SK-MEL-5 (cell line): ENCODE results near the gene HHAT. TPM values are rescaled to one million over a fixed set of nuclear protein-coding genes. Genes with fewer than 3 reads are reported as not detected.
A peak's percentile ranks its signal among the peaks of the same experiment; 100 is the strongest.

ENCODE experiments used
- DNase-seq: peaks from one replicate; pipeline ENCODE4 v3.0.0-alpha.2; 2016; ENCODE audit warnings: low read depth, low spot score
- in situ Hi-C: cut with HindIII; loops from 2 replicates; pipeline ENCODE4 v1.10.0; 2016; ENCODE audit warnings: low sequenced_read_pairs, high pct_unique_total_duplicates, low pct_unique_long_range_greater_than_20kb
- total RNA-seq: library from RNA; depleted of rRNA; stranded (reverse); fragments of >200 nt; shearing (Covaris generic); gene quantifications from 2 replicates; pipeline ENCODE4 v1.2.3, GENCODE V29; 2014

Gene HHAT
- total RNA-seq, 1 experiment from 2014 or later, result 29.4 TPM

DNA sequence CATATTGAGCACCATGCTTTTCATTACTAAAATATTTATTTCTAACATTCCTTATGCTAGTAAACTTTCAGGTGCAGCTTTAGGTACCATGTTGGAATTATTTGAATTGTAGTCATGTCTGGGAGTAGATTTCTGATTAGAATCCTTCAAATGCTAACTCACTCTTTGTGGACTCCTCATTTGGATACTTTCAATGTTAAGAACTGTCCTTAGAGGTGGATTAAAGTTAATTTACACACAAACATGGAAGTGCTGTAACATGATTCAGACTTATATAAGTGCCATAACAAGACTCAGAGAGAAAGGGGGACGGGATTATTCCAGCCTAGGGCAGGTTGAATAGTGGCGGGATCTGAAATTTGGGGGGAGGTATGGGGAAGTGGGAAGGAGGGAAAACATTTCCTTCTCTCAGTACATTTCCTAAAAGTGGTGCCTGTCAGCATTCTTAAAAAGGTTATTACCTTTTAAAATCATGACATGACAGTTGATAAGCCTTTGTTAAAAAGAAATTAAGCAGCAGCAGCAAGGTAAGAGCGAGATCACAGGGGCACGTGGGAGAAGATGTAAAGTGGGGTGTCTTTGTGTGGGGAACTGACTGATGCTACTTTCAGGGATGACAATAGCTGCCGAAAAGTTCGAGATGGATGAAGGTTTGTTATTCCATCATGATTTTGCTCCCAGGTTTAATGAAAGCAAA lies 44.4 kb downstream of the HHAT start:
- DNase-seq, result no peak
- in situ Hi-C loops, result no loop called here

DNA sequence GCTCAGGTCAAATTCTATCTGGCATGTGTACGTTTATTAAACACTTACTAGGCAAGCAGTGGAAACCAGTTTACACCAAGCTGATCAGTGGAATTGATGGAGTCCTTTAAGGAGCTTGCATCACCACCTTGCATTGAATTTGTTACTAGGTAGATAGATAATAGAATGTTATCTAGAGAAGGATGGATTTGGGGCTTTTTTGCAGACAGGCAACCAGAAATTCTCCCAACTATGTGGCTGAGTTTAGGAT lies 44.9 kb downstream of the HHAT start:
- DNase-seq, result no peak
- in situ Hi-C loops, result no loop called here

DNA sequence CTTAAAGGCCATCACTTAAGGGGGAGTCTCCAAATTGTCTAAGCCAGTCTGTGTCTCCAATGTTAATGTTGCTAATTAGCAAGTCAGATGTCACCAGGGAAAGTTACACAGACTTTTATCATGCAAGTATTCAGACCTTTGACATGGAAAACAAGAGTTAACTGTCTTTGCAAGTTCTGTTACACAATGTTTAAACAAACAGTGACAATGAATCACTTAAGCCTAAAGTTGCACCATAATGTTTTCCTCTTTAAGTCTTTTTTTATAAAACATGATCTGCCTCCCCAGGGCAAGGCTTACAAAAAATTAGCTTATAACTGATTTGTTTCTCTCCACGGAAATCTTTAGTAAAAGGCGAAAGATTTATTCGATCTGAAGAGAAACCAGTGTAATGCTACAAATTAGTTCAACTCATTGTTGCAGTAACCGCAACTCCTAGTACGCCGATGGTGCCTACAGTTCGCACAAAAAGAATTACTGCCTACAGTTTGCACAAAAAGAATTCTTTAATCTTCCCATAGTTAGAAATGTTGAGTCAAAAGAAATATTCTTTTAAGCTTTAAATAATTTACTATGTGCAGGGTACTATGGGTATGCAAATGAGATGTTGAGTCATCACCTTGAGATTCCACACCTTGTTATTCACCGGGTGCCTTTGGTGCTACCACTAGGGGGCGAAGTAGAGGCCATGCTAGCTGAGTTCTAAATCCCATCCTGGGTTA lies 45.3 kb downstream of the HHAT start:
- DNase-seq, result peak; percentile 98
- in situ Hi-C loops, result no loop called here

DNA sequence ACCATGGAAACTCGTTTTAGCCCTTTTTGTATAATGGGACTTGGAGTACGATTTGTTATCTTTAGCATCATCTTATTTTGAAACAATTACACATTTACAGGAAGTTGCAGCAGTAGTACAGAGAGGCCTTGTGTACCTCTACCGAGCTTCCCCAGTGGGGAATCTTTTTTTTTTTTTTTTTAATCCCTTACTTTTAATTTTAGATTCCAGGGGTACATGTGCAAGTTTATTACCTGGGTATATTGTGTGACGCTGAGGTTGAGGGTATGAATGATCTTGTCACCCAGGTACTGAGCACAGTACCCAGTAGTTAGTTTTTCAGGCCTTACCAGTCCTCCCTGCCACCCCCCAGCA lies 45.9 kb downstream of the HHAT start:
- DNase-seq, result no peak
- in situ Hi-C loops, result no loop called here

DNA sequence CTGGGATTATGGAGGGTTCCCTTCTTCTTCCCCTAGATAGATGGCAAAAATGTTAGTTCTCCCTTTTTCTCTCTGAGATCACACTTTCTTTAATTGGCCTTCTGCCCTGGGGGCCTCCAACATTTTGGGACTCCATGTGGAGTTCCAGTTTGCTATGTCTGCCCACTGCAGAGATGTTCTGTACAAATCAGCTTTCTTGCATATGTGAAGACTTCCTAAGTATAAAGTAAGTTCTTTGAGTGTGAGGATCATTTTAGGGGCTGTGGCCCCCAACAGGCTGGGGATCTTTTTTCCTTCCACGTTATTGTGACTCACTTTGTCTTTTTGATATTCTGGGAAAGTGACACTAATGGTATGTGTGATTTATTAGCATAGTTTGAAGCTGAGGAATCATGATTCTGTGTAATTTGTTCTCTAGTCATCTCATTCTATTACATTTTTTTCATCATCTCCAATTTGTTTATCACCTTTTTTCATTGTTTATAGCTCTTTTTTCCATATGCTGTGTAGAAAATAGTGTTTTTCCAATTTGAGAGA lies 48.2 kb downstream of the HHAT start:
- no peak for DNase-seq
- in situ Hi-C loops, result no loop called here

DNA sequence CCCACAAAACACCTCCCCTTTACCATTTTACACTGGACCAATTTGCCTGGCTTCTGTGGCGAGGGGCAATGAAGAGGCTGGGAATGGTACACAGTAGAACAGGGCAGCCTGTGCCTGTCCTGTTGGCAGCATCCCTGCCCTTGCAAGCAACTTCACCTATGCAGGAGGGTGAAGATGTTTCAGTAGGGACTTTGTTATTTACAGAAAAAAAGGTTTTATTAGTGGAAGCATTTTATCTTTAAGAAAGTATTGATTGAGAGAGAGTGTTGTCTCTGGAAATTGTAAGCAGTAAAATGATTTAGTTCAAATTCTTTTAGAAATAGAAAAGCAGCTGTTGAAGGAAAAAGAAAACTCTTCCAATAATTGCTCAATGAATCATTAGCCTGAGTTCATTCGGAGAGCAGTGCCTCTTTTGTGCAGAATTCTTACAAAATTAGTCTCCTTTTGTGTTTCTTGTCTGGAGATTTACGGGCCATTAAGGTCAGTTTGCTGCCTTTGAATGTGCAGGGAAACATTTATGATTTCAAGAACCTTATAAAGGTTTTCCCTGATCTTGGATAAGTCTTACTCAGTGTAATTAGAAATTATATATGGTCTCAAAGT lies 49.1 kb downstream of the HHAT start:
- no peak for DNase-seq

DNA sequence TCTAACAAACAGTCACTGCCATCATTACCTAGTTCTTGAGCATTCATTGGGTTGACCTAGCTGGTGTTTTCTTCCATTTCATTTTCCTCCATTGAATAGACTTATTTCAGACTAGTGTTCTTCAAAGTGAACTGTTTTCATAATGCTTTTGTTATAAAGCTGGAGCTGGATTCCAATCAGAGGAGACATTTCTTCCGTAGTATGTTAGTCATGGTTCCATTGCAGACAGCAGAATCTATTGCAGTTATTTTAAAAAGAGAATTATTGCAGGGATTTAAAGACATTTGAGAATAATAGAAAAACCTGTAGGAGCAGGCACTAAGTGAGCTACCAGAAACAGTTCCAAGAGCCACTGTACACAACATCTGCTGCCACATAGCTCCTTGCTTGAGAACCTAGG lies 50.0 kb downstream of the HHAT start:
- no peak for DNase-seq
- in situ Hi-C loops, result no loop called here

More for the DNA sequence above, 49.1 kb downstream of the HHAT start:
- in situ Hi-C loops, result no loop called here

DNA sequence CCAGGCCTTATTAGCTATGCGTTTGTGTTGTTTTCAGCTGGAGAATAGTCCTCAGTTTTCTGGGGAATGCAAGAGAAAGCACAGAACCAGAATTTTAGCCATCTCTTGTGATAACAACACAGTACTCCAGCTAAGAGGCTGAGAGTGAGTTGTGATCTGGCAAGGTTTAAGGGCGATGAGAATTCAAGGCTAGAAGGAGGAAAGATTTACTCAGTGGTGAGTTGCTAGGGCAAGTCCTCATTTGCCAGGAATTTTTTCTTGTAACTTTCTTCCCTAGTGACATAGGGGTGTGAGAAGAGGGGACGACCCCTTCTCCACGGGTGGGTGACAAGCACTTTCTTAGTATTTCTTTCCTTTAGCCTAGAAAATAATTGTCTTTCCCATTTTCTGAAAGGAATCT lies 53.2 kb downstream of the HHAT start:
- DNase-seq, result no peak
- in situ Hi-C loops, result no loop called here

DNA sequence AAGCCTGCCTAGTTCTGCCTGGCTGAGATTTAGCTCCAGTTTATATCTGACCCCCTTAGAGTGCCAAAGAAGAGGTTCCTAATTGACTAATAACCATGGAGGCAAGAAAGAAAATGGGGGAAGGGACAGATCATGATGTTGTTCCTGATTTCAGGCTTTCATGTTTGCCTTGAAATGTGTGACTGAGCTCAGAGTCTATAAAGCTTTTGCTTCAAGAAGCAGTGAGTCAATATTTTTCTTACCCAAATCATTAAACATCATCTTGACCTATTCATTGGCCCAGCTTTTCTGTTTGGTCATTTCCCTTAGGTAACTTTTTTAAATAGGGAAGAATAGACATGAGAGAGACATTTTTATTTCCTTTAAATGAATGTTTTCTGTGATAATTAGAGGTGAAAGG lies 55.9 kb downstream of the HHAT start:
- DNase-seq, result no peak
- in situ Hi-C loops, result no loop called here

DNA sequence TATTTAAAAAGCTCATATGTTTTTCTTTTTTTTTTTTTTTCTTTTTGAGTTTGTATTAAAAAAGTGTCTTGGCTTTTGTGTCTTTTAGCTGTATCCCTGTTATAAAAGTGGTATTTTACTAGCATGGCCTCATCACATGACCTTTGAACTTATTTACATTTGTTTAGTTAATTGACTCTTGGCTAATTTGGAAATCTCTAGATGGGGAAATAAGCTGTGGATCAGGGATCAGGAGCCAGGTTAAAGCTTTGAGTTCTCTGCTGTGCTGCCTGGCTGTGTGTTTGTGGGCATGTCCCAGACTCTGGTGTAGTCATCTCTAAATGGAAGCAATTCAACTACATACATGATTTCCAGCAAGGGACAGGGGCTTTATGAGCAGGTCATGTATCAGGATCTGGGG lies 56.5 kb downstream of the HHAT start:
- in situ Hi-C loops, result no loop called here
- no peak for DNase-seq

DNA sequence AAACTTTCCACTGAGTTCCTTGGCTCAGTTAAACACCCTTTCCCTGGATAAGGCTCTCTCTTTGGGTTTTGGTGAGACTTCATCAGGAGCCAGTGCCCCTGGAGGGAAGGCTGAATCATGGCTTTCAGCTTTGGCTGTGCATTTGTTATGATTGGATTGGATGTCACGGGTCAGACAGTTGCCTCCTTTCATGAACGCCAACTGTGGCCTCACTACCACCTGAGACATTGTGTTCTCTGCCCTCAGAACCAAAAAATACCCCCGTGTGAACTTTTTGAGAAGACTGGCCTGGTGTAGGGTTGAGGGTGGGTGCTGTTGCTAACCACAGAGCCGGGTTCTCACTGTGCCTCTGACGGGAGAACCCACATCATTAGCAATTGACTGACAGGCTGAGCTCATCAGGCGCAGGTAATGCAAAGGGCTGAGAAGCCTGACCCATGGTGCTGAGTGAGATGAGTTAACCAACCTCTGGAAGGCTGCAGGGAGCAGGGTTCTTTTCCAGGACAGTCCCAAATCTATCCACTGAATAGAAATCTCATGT lies 65.6 kb downstream of the HHAT start:
- DNase-seq, result peak; percentile 65
- in situ Hi-C loops, result no loop called here

DNA sequence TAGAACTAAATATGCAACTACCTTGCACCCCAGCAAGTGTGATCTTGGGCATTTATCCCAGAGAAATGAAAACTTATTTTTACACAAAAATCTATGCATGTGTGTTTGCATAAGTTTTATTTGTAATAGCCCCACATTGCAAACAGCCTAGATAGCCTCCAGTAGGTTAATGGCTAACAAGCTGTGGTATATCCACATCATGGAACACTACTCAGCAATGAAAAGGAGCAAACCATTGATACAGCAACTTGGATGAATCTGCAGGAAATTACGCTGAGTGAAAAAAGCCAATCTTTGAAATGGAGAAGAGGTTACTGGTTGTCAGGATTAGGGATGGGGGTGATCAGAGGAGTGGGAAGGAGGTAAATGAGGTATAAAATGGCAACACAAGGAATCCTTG lies 67.8 kb downstream of the HHAT start:
- DNase-seq, result no peak
- in situ Hi-C loops, result no loop called here

DNA sequence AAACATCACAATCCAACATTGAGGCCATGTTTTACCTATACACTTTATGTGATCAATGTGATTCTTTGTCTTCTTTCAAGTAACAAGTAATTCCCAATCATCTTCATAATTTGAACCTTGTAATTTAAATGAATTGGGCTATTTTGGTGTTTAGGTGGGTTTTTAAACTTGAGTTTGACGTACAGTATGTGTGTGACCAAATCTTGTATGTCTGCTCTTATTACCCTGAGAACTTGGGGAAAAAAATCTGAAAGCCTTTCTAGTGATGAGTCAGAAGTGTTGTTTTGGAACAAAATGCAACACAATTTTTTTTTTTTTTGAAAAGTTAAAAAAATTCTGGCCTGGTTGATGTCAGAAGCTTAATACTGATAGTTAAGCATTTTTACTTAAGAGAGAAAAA lies 68.5 kb downstream of the HHAT start:
- DNase-seq, result no peak
- in situ Hi-C loops, result no loop called here

DNA sequence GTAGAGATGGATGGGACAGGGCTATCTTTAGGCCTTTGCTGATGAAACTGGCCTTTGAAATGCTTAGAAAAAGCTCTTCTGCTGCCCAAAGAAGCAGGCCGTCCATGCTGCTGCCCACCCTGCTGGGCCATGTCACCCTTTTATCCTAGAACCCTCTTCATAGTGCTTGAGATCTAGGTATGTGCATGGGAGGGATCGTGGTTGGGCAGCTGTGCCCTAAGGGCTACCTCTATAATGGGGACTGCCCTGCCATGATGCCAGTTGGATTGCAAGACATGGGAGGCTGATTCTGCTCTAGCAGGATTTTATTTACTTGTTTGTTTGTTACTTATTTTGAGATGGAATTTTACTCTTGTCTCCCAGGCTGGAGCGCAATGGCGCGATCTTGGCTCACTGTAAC lies 69.0 kb downstream of the HHAT start:
- in situ Hi-C loops, result no loop called here
- no peak for DNase-seq

DNA sequence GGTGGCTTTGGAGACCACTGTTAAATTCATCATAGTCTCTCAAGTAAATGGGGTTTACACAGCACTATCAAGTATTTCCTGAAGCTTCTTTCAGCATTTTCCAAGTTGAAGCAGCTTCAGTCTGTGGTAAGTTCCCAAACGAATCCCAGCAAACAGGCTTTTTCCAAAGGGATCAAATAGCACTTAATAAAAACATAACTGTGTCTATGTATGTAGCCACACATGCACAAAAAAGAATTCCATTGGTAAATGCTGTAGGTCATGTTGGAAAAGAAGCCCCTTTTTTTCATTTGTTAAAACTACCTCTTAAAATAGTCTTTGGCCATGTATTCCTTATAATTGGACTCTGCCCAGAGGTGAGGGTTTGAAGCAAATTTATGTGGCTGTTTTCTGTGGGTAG lies 69.8 kb downstream of the HHAT start:
- in situ Hi-C loops, result no loop called here
- no peak for DNase-seq

DNA sequence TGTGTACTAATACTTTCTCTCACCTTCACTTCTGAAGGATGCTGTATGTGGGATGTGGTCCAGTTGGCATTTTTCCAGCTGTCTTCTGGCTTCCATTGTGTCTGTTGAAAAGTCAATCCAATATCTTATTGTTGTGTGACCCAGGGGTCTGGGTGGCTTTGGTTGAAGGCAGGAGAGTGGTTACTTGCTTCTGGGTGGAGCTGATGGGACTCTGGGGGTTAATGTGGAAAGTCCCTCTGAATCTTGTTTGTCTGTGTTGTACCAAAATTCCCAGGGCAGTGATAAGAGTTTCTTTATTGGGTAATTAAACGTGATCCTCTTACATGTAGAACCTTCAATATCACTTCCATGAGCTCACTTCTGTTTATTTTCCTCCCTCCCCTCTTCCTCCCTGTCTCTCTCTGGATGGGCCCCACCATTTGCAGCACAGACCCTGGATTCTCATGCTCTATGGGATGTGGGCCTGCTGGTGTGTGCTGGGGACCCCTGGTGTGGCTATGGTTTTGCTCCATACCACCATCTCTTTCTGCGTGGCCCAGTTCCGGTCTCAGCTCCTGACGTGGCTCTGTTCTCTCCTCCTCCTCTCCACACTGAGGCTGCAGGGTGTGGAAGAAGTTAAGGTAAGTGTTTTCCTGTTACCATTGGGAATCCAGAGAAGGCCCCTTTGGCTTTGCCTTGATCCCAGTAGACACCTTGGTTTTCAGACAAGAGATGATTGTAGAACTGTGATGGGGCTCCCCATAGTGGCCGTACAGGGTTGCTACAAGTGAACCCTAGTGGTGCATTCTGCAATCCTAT lies 71.5 kb downstream of the HHAT start:
- DNase-seq, result peak; percentile 83
- in situ Hi-C loops, result no loop called here

DNA sequence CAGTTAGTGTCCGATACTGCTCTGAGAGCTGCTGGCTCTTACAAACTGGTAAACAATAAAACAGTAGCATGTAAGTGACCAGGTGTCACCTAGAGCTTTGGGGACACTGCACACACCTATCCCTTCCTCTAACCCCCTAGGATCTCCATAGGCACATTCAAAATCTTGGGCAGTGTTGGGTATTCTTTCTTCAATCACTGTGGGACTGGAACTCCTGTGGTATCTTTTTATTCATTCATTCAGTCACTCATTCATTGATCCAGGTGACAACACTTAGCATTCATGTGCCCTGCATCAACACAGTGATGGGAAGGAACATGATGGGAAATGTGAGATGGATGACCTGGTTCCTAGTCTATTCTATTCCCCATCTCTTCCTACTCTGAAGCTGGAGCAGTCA lies 73.9 kb downstream of the HHAT start:
- in situ Hi-C loops, result no loop called here
- no peak for DNase-seq

DNA sequence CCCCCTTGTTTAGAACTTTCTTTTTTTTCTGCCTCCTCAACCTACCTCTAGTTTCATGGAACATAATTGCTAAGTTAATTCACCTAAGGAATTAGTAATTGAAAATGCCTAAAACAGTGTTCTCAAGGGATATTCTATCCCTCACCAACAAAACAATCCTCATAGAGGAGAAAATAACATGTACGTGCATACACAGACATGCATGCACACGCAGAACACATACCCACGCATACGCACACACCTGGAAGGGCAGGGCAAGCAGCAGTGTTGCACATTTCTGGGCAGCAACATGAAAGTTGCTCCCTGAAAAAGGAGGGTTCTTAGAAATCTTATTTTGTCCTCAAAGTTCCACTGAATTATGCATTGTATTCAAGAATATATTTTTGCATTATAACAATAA lies 76.6 kb downstream of the HHAT start:
- no peak for DNase-seq
- in situ Hi-C loops, result no loop called here
